ENCODE results near the gene ZNF892.

- TF ChIP-seq NFE2L1 (CRISPR knock-in tag; IDR thresholded peaks at IDR 0.05; ENCODE audit: borderline replicate concordance) (no peak), STAT6 (CRISPR knock-in tag; IDR thresholded peaks at IDR 0.05; ENCODE audit: borderline replicate concordance) (no peak), TCF12 (IDR thresholded peaks at IDR 0.05) (no peak), TCF12 (CRISPR knock-in tag; IDR thresholded peaks at IDR 0.05) (no peak), ZNF276 (CRISPR knock-in tag; IDR thresholded peaks at IDR 0.05; ENCODE audit: low read depth) (no peak)
Measured at GRCh38 chr2:95231723-95232122, 24.4 kb downstream of the ZNF892 start.
